ENCODE measurements around the gene ETDB.

DNA sequence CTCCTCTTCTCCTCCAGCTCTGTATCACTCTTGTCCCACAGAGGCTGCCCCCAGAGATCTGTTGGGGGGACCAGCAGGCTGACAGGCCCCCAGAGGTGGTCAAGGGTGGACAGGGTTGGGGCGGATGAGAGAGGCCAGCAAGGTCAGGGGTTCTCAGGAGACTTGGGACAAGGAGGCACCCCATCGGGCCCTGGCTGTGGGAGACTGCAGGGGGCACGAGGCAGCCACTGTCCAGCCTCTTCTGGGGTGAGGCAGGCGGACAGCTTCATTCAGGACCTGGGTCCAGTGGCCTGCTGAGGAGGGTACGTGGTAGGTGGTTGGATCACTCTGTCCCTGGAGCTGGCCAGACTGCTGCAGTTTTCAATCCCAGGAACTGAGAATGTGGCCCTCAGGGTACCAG is 24.6 kb downstream of the ETDB start:
- TF ChIP-seq POLR2AphosphoS5 (IDR thresholded peaks at IDR 0.05): no peak
- TF ChIP-seq, protein P1, sequence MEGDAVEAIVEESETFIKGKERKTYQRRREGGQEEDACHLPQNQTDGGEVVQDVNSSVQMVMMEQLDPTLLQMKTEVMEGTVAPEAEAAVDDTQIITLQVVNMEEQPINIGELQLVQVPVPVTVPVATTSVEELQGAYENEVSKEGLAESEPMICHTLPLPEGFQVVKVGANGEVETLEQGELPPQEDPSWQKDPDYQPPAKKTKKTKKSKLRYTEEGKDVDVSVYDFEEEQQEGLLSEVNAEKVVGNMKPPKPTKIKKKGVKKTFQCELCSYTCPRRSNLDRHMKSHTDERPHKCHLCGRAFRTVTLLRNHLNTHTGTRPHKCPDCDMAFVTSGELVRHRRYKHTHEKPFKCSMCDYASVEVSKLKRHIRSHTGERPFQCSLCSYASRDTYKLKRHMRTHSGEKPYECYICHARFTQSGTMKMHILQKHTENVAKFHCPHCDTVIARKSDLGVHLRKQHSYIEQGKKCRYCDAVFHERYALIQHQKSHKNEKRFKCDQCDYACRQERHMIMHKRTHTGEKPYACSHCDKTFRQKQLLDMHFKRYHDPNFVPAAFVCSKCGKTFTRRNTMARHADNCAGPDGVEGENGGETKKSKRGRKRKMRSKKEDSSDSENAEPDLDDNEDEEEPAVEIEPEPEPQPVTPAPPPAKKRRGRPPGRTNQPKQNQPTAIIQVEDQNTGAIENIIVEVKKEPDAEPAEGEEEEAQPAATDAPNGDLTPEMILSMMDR (IDR thresholded peaks at IDR 0.05; ENCODE audit: poor library complexity, severe bottlenecking): no peak

Measured in neural cell (in vitro differentiated cells).